ENCODE measurements around the gene UCP3. TPM values are rescaled to one million over a fixed set of nuclear protein-coding genes. Genes with fewer than 3 reads are reported as not detected.

The UCP3 gene
- total RNA-seq, 5 donors from 2014 or later (not counting 1 experiment from before 2014, with no cell fraction given), result 5.7 to 6.8 (median 6.5) TPM

DNA sequence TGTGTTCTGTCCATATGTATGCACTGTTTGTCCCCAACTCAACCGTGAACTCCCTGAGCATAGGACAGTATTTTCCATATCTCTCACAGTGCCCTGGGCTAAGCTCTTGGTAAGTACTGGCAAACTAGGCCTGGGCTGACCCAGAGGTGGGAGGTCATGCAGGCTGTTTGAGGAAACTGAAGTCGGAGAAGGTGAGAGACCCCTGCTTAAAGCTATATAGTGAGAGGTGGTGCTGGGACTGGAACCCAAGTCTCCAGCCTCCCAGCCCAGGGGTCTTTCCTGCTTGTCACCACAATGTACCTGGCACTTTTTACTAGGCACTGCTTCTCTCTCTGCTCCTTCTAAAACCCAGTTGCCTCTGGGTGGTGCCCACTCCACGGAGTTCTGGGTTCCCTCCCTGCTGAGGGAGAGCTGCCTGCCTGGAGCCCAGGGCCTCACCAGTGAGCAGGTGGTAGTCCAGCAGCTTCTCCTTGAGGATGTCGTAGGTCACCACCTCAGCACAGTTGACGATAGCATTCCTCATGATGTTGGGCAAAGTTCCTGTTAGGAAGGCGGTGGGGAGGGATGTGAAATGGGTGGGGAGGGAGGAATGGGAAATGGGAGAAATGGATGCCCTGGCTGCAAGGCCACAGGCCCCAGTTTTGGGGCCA, 4.7 kb downstream of the UCP3 start:
- H3K27me3 ChIP-seq (replicated peaks in 1 of 2; ENCODE audit: control insufficient read depth in 2 of 2, extremely low read depth in 1 of 2, insufficient read depth in 2 of 2, low read length in 1 of 2), result no peaks in the 10 kb centered on the region
- H3K9me3 Mint-ChIP-seq, result no peaks in the 10 kb centered on the region
- DNase-seq (no peak), ATAC-seq (replicated peaks in 1 of 4) (no peak)
- H3K27me3 Mint-ChIP-seq, result no peaks in the 10 kb centered on the region
- H3K4me1 ChIP-seq (ENCODE audit: control insufficient read depth in 1 of 2, extremely low read depth in 1 of 2, insufficient read depth in 2 of 2, low read length in 2 of 2), result peaks cover 46 to 87% of the 10 kb centered on the region in 2 experiments
- WGBS (ENCODE audit: insufficient coverage), result 93% methylated on average over 3 of the region's 6 CpGs
- peak overlapping the region; percentile 91 for H3K27ac ChIP-seq (ENCODE audit: low read length)
- peaks cover 65 to 88% (median 84%) of the 10 kb centered on the region in 3 donors for H3K4me1 Mint-ChIP-seq
- H3K4me3 ChIP-seq (ENCODE audit: control insufficient read depth in 1 of 2, extremely low read depth in 1 of 2, low read length in 1 of 2), result no peak overlapping the region
- H3K36me3 ChIP-seq (ENCODE audit: control insufficient read depth in 2 of 2, extremely low read depth in 1 of 2, insufficient read depth in 1 of 2, low read length in 1 of 2), result peaks cover 0 to 22% of the 10 kb centered on the region in 2 donors
- peaks cover 32% of the 10 kb centered on the region for H3K36me3 Mint-ChIP-seq
- ChIA-PET POLR2A (interaction anchor here (0.9 to 3.4 kb wide), 5 partner anchors 9 to 166 kb away, joined by 4 to 42 read pairs (median 11); partner anchors contain the start of gene C2CD3 (in 1 of the 2)), CTCF (interaction anchor here in 1 of 2 donors (1.3 to 2.4 kb wide), 4 partner anchors 9 to 24 kb away, joined by 4 to 17 read pairs (median 10); partner anchors contain the start of gene UCP2)
- peak overlapping the region; percentile 91 to 95 for H3K27ac Mint-ChIP-seq
- peak overlapping the region in 1 of 3 donors; percentile 82 for H3K4me3 Mint-ChIP-seq
- H3K9me3 ChIP-seq, result no peaks in the 10 kb centered on the region

DNA sequence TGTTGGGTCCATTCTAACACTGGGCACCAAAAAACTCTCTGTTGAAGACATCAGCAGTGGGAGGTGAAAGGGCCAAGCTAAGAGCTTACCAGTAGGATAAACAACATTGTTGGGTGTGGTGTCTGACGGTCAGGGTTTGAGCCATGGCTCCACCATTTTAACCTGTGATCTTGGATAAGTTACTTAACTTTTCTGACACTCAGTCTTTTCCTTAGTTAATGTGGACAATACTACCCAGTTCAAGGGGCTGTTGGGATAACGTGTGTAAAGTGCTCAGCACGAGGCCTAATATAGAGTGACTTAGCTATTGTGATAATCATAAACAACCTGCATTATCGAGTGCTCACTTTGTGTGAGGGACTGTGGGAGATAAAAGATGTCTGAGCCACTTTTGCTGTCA, 6.1 kb downstream of the UCP3 start:
- Mint-ChIP-seq H3K4me1 (peaks cover 60 to 82% (median 75%) of the 10 kb centered on the region in 3 donors), H3K27ac (peak overlapping the region in 1 of 2 donors; percentile 3), H3K9me3 (no peaks in the 10 kb centered on the region), H3K36me3 (peaks cover 32% of the 10 kb centered on the region), H3K27me3 (no peaks in the 10 kb centered on the region), H3K4me3 (peak overlapping the region in 1 of 3 donors; percentile 82)
- Histone ChIP-seq H3K9me3 (no peaks in the 10 kb centered on the region), H3K4me3 (ENCODE audit: control insufficient read depth in 1 of 2, extremely low read depth in 1 of 2, low read length in 1 of 2) (no peak overlapping the region), H3K27me3 (replicated peaks in 1 of 2; ENCODE audit: control insufficient read depth in 2 of 2, extremely low read depth in 1 of 2, insufficient read depth in 2 of 2, low read length in 1 of 2) (no peaks in the 10 kb centered on the region), H3K36me3 (ENCODE audit: control insufficient read depth in 2 of 2, extremely low read depth in 1 of 2, insufficient read depth in 1 of 2, low read length in 1 of 2) (peaks cover 0 to 22% of the 10 kb centered on the region in 2 donors), H3K4me1 (ENCODE audit: control insufficient read depth in 1 of 2, extremely low read depth in 1 of 2, insufficient read depth in 2 of 2, low read length in 2 of 2) (peaks cover 39 to 79% of the 10 kb centered on the region in 2 experiments), H3K27ac (ENCODE audit: low read length) (no peak overlapping the region)
- no peak for DNase-seq
- 100% methylated on average over 1 of the region's 4 CpGs for WGBS (ENCODE audit: insufficient coverage)
- ChIA-PET CTCF (no interaction called here), POLR2A (interaction anchor here (0.6 to 3.4 kb wide), 4 partner anchors 9 to 32 kb away, joined by 3 to 26 read pairs (median 6); no protein-coding TSS in a partner anchor)
- no peak for ATAC-seq (replicated peaks in 1 of 4)

DNA sequence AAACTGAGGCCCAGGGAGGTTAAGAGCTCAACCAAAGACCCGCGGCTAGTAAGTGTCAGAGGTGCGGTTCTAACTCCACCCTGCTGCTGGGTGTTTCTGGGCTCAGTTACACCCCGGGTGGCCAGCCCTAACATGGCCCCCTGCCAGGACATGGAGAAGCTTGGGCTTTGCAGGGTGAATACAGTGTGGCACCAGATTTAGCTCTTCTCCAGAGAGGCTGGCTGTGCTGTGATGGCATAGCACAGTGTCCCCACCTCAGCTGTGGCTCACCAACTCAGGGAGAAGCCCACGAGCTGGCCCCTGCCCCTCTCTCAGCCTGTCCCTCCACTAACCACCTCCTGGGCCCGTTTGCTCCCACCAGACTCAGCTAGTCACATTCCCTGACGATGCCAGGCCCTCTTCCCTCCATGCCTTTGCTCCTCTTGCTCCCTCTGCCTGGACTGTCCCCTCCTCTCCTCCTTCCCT, 7.0 kb downstream of the UCP3 start:
- POLR2A ChIA-PET, result interaction anchor here in 1 of 2 donors (0.6 to 2.2 kb wide), 5 partner anchors 18 to 781 kb away, joined by 3 to 7 read pairs (median 4); no protein-coding TSS in a partner anchor
- peaks cover 61 to 83% (median 75%) of the 10 kb centered on the region in 3 donors for H3K4me1 Mint-ChIP-seq

GRCh38 chr11:74000307-74001133, 8.4 kb downstream of the UCP3 start:
- peaks cover 59 to 82% (median 75%) of the 10 kb centered on the region in 3 donors for H3K4me1 Mint-ChIP-seq
- no peak for ATAC-seq (replicated peaks in 1 of 4)
- Histone ChIP-seq H3K36me3 (ENCODE audit: control insufficient read depth in 2 of 2, extremely low read depth in 1 of 2, insufficient read depth in 1 of 2, low read length in 1 of 2) (peaks cover 0 to 22% of the 10 kb centered on the region in 2 donors), H3K9me3 (no peaks in the 10 kb centered on the region), H3K27me3 (replicated peaks in 1 of 2; ENCODE audit: control insufficient read depth in 2 of 2, extremely low read depth in 1 of 2, insufficient read depth in 2 of 2, low read length in 1 of 2) (no peaks in the 10 kb centered on the region), H3K27ac (ENCODE audit: low read length) (no peak overlapping the region), H3K4me3 (ENCODE audit: control insufficient read depth in 1 of 2, extremely low read depth in 1 of 2, low read length in 1 of 2) (no peak overlapping the region), H3K4me1 (ENCODE audit: control insufficient read depth in 1 of 2, extremely low read depth in 1 of 2, insufficient read depth in 2 of 2, low read length in 2 of 2) (peaks cover 42 to 71% of the 10 kb centered on the region in 2 experiments)
- H3K9me3 Mint-ChIP-seq, result no peaks in the 10 kb centered on the region
- peaks cover 30% of the 10 kb centered on the region for H3K36me3 Mint-ChIP-seq
- 96% methylated on average over 4 of the region's 14 CpGs for WGBS (ENCODE audit: insufficient coverage)
- no peaks in the 10 kb centered on the region for H3K27me3 Mint-ChIP-seq
- H3K4me3 Mint-ChIP-seq, result no peak overlapping the region
- no peak for DNase-seq
- CTCF ChIA-PET, result no interaction called here
- H3K27ac Mint-ChIP-seq, result no peak overlapping the region
- POLR2A ChIA-PET, result interaction anchor here in 1 of 2 donors (0.5 to 0.9 kb wide), 3 partner anchors 17 to 392 kb away, joined by 4 to 6 read pairs (median 4); no protein-coding TSS in a partner anchor

More for the DNA sequence above, 7.0 kb downstream of the UCP3 start:
- ATAC-seq (replicated peaks in 1 of 4) (no peak), DNase-seq (no peak)
- no peaks in the 10 kb centered on the region for H3K9me3 ChIP-seq
- no peaks in the 10 kb centered on the region for H3K9me3 Mint-ChIP-seq
- H3K36me3 ChIP-seq (ENCODE audit: control insufficient read depth in 2 of 2, extremely low read depth in 1 of 2, insufficient read depth in 1 of 2, low read length in 1 of 2), result peaks cover 0 to 22% of the 10 kb centered on the region in 2 donors
- no peak overlapping the region for H3K4me3 Mint-ChIP-seq
- no peaks in the 10 kb centered on the region for H3K27me3 Mint-ChIP-seq
- peaks cover 45 to 77% of the 10 kb centered on the region in 2 experiments for H3K4me1 ChIP-seq (ENCODE audit: control insufficient read depth in 1 of 2, extremely low read depth in 1 of 2, insufficient read depth in 2 of 2, low read length in 2 of 2)
- peak overlapping the region; percentile 19 for H3K27ac ChIP-seq (ENCODE audit: low read length)
- CTCF ChIA-PET, result interaction anchor here in 1 of 2 donors (0.5 kb wide), 1 partner anchor 35 kb away, joined by 4 read pairs; no protein-coding TSS in a partner anchor
- H3K27ac Mint-ChIP-seq, result peak overlapping the region in 1 of 2 donors; percentile 76
- peaks cover 32% of the 10 kb centered on the region for H3K36me3 Mint-ChIP-seq
- H3K27me3 ChIP-seq (replicated peaks in 1 of 2; ENCODE audit: control insufficient read depth in 2 of 2, extremely low read depth in 1 of 2, insufficient read depth in 2 of 2, low read length in 1 of 2), result no peaks in the 10 kb centered on the region
- WGBS (ENCODE audit: insufficient coverage), result 73% methylated on average over 6 of the region's 7 CpGs
- H3K4me3 ChIP-seq (ENCODE audit: control insufficient read depth in 1 of 2, extremely low read depth in 1 of 2, low read length in 1 of 2), result no peak overlapping the region

DNA sequence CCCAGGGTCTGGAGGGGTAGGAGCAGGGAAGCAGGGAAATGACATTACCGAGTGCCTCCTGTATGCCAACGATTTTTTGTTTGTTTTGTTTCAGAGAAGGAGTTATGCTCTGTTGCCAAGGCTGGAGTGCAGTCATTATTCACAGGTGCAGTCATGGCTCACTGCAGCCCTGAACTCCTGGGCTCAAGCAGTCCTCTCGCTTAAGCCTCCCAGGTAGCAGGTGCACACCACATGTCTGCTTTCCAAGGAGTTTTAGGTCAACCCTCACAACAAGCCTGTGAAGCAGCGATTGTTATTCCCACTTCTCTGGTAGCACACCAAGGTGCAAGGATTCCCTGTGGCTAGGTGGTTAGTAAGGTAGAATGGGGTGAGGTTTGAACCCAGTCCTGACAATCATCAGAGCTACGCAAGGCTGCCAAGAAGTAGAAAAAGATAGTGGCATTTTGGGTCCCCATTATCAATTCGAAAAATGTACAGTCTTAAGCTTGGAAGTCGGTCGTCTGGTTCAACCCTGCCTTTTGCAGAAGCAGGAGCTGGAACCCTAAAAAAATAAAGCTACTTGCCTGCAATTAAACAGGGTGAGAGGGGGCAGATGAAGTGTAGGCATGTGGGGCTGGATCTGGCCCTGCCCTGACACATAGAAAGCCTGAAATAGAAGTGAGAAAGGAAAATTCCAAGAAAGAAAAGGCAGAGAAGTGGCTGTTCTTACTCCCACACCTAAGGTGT, 9.1 kb downstream of the UCP3 start:
- DNase-seq, result no peak
- peaks cover 59 to 82% (median 75%) of the 10 kb centered on the region in 3 donors for H3K4me1 Mint-ChIP-seq
- H3K27ac ChIP-seq (ENCODE audit: low read length), result no peak overlapping the region
- no peaks in the 10 kb centered on the region for H3K9me3 ChIP-seq
- ChIA-PET CTCF (no interaction called here), POLR2A (interaction anchor here (0.5 to 0.9 kb wide), 3 partner anchors 20 to 393 kb away, joined by 4 to 8 read pairs (median 6); no protein-coding TSS in a partner anchor)
- H3K36me3 ChIP-seq (ENCODE audit: control insufficient read depth in 2 of 2, extremely low read depth in 1 of 2, insufficient read depth in 1 of 2, low read length in 1 of 2), result peaks cover 0 to 22% of the 10 kb centered on the region in 2 donors
- H3K27me3 ChIP-seq (replicated peaks in 1 of 2; ENCODE audit: control insufficient read depth in 2 of 2, extremely low read depth in 1 of 2, insufficient read depth in 2 of 2, low read length in 1 of 2), result no peaks in the 10 kb centered on the region
- H3K4me3 Mint-ChIP-seq, result no peak overlapping the region
- peak overlapping the region; percentile 36 to 49 for H3K27ac Mint-ChIP-seq
- H3K27me3 Mint-ChIP-seq, result no peaks in the 10 kb centered on the region
- H3K4me3 ChIP-seq (ENCODE audit: control insufficient read depth in 1 of 2, extremely low read depth in 1 of 2, low read length in 1 of 2), result no peak overlapping the region
- peaks cover 30% of the 10 kb centered on the region for H3K36me3 Mint-ChIP-seq
- no peak for ATAC-seq (replicated peaks in 1 of 4)
- H3K4me1 ChIP-seq (ENCODE audit: control insufficient read depth in 1 of 2, extremely low read depth in 1 of 2, insufficient read depth in 2 of 2, low read length in 2 of 2), result peaks cover 41 to 63% of the 10 kb centered on the region in 2 experiments
- no peaks in the 10 kb centered on the region for H3K9me3 Mint-ChIP-seq
- WGBS (ENCODE audit: insufficient coverage), result 77% methylated on average over 6 of the region's 8 CpGs
